Fibroblast of gingiva (primary cell): ENCODE data around the gene DOCK7.

Source experiments
- DNase-seq: peaks from one replicate; pipeline ENCODE4 v3.0.0-alpha.2; 2011; ENCODE audit warnings: low read depth

DOCK7 gene

GRCh38 chr1:62444701-62445100 is 243.5 kb downstream of the DOCK7 start:
- no peak for DNase-seq

- DNase-seq = peak; percentile 17
Measured at GRCh38 chr1:62439652-62440371, 248.4 kb downstream of the DOCK7 start.

GRCh38 chr1:62438163-62438562 is 250.0 kb downstream of the DOCK7 start:
- no peak for DNase-seq

- DNase-seq = no peak
Measured at GRCh38 chr1:62437273-62437940, 250.8 kb downstream of the DOCK7 start.

GRCh38 chr1:62436466-62437272 is 251.5 kb downstream of the DOCK7 start, which contains the start of gene USP1:
Gene USP1 (plus strand): TSS chr1:62437049. CDS start chr1:62439868, 2,819 bp downstream.
- peak; percentile 100 for DNase-seq

- DNase-seq = no peak
Measured at GRCh38 chr1:62436039-62436465, 252.1 kb downstream of the DOCK7 start.

- DNase-seq = no peak
Measured at GRCh38 chr1:62435231-62436038, 252.8 kb downstream of the DOCK7 start.

GRCh38 chr1:62434618-62435001 is 253.6 kb downstream of the DOCK7 start:
- no peak for DNase-seq

GRCh38 chr1:62433861-62434617 is 254.1 kb downstream of the DOCK7 start:
- DNase-seq = no peak

GRCh38 chr1:62429581-62429980 is 258.6 kb downstream of the DOCK7 start:
- DNase-seq = no peak

- DNase-seq = no peak
Measured at GRCh38 chr1:62428351-62428750, 259.8 kb downstream of the DOCK7 start.

- DNase-seq = no peak
Measured at GRCh38 chr1:62426794-62427193, 261.4 kb downstream of the DOCK7 start.

- DNase-seq = no peak
Measured at GRCh38 chr1:62426237-62426636, 261.9 kb downstream of the DOCK7 start.

GRCh38 chr1:62425041-62425440 is 263.1 kb downstream of the DOCK7 start:
- DNase-seq = no peak

- no peak for DNase-seq
Measured at GRCh38 chr1:62424411-62424810, 263.8 kb downstream of the DOCK7 start.

GRCh38 chr1:62423580-62424242 is 264.5 kb downstream of the DOCK7 start:
- no peak for DNase-seq

GRCh38 chr1:62420214-62420613 is 268.0 kb downstream of the DOCK7 start:
- DNase-seq = no peak

- no peak for DNase-seq
Measured at GRCh38 chr1:62417351-62417999, 270.7 kb downstream of the DOCK7 start.

GRCh38 chr1:62415687-62416086 is 272.5 kb downstream of the DOCK7 start:
- no peak for DNase-seq

- DNase-seq = peak; percentile 42
Measured at GRCh38 chr1:62407398-62408009, 280.7 kb downstream of the DOCK7 start.
